HepG2 (cell line): ENCODE results near the gene TXNDC2. TPM values are rescaled to one million over a fixed set of nuclear protein-coding genes. Genes with fewer than 3 reads are reported as not detected.

Experiments
- ARID5B ChIP-seq: IDR thresholded peaks from 2 replicates; pipeline ENCODE4 v1.4.0; 2020; ENCODE audit warnings: mild to moderate bottlenecking, missing genetic modification reagents
- ARNT2 ChIP-seq: sonication (generic); formaldehyde crosslinking; IDR thresholded peaks from 2 replicates; pipeline ENCODE4 v1.8.0; 2022; ENCODE audit warnings: mild to moderate bottlenecking, low read depth, missing genetic modification reagents, moderate library complexity
- ATF3 ChIP-seq: sonication (generic); formaldehyde crosslinking; IDR thresholded peaks from 2 replicates; pipeline ENCODE4 v1.4.0; 2020; ENCODE audit warnings: missing genetic modification reagents
- ATF6 ChIP-seq: sonication (generic); formaldehyde crosslinking; conservative IDR thresholded peaks from 2 replicates; pipeline ENCODE4 v1.4.0; 2020; ENCODE audit warnings: missing genetic modification reagents
- CEBPZ ChIP-seq: IDR thresholded peaks from 2 replicates; pipeline ENCODE4 v1.6.1; 2012; ENCODE audit warnings: low read length, improper control_type of control experiment
- GPN1 ChIP-seq: sonication (generic); formaldehyde crosslinking; IDR thresholded peaks from 2 replicates; pipeline ENCODE4 v1.5.1; 2020; ENCODE audit warnings: missing genetic modification reagents, borderline replicate concordance
- HMG20A ChIP-seq: IDR thresholded peaks from 2 replicates; pipeline ENCODE4 v1.6.1; 2016; ENCODE audit warnings: borderline replicate concordance
- RELA ChIP-seq: sonication (generic); formaldehyde crosslinking; IDR thresholded peaks from 2 replicates; pipeline ENCODE4 v1.4.0; 2020; ENCODE audit warnings: missing genetic modification reagents
- ZBTB33 ChIP-seq: sonication (generic); formaldehyde crosslinking; IDR thresholded peaks from 2 replicates; pipeline ENCODE4 v1.4.0; 2020; ENCODE audit warnings: missing genetic modification reagents
- ZNF205 ChIP-seq: IDR thresholded peaks from 2 replicates; pipeline ENCODE4 v1.6.1; 2018; ENCODE audit warnings: missing biosample characterization, missing genetic modification reagents
- ZNF292 ChIP-seq: sonication (generic); formaldehyde crosslinking; IDR thresholded peaks from 2 replicates; pipeline ENCODE4 v1.8.1; 2022; ENCODE audit warnings: mild to moderate bottlenecking, low read depth, missing genetic modification reagents, borderline replicate concordance
- ZNF510 ChIP-seq: sonication (generic); formaldehyde crosslinking; IDR thresholded peaks from 2 replicates; pipeline ENCODE4 v1.4.0; 2020; ENCODE audit warnings: low read depth, mild to moderate bottlenecking, missing genetic modification reagents
- ZNF549 ChIP-seq: sonication (generic); formaldehyde crosslinking; IDR thresholded peaks from 2 replicates; pipeline ENCODE4 v1.5.0; 2020; ENCODE audit warnings: missing genetic modification reagents
- ZNF639 ChIP-seq: conservative IDR thresholded peaks from 2 replicates; pipeline ENCODE4 v1.6.1; 2018; ENCODE audit warnings: missing genetic modification reagents
- ZSCAN21 ChIP-seq: sonication (generic); formaldehyde crosslinking; IDR thresholded peaks from 2 replicates; pipeline ENCODE4 v1.8.0; 2022; ENCODE audit warnings: mild to moderate bottlenecking, missing genetic modification reagents, moderate library complexity, borderline replicate concordance
- polyA plus RNA-seq, 8 experiments: library from polyadenylated mRNA; depleted of rRNA in 3 of 8; stranded (reverse) in 7 of 8; unstranded in 1 of 8; fragments of >200 nt; fragmentation: Illumina TruSeq in 4 of 8; extraction: Trizol in 4 of 8; gene quantifications; 2 replicates each; pipeline versions ENCODE4 v1.2.1 to v1.2.3, GENCODE V29; 2011 to 2016; ENCODE audit warnings: low read depth in 4 of 8, missing spikeins in 1 of 8, mixed read lengths in 1 of 8; ENCODE audit not compliant: insufficient read depth in 1 of 8
- total RNA-seq, 5 experiments: library from RNA; depleted of rRNA; stranded (reverse); fragments of >200 nt; fragmentation: Illumina TruSeq; extraction: Trizol; gene quantifications; 2 replicates each; pipeline ENCODE4 v1.2.3, GENCODE V29; 2016; ENCODE audit warnings: low read depth in 1 of 5

The TXNDC2 gene
- total and polyA plus RNA-seq, 2 of the 13 experiments (the other 11 are each of a cell fraction or from before 2014, with no cell fraction given): not detected

- no peak for TF ChIP-seq CEBPZ
- no peak for TF ChIP-seq ATF6 (CRISPR knock-in tag)
- no peak for TF ChIP-seq RELA (CRISPR knock-in tag)
- peak; percentile 96; the same call in 1 of the 2 replicates for TF ChIP-seq HMG20A (CRISPR knock-in tag)
- TF ChIP-seq ATF3 (CRISPR knock-in tag): peak; percentile 92
- no peak for TF ChIP-seq ZNF549 (CRISPR knock-in tag)
- TF ChIP-seq ZNF510 (CRISPR knock-in tag): 0 out of 2 replicates have a peak, but pooled peaks have one; percentile 25
- peak; percentile 31; the same call in 1 of the 2 replicates for TF ChIP-seq ZSCAN21 (CRISPR knock-in tag)
- peak; percentile 95 for TF ChIP-seq ARID5B (CRISPR knock-in tag)
- TF ChIP-seq ZNF292 (CRISPR knock-in tag): peak; percentile 25; the same call in 1 of the 2 replicates
- no peak for TF ChIP-seq ARNT2
- peak; percentile 63 for TF ChIP-seq ZBTB33
- peak; percentile 38; the same call in 1 of the 2 replicates for TF ChIP-seq ZNF639 (CRISPR knock-in tag)
- no peak for TF ChIP-seq GPN1 (CRISPR knock-in tag)
- TF ChIP-seq ZNF205 (CRISPR knock-in tag): 0 out of 2 replicates have a peak, but pooled peaks have one; percentile 53
These were observed 15.9 kb upstream of the TXNDC2 start (continued) for GRCh38 chr18:9869715-9870430.
